Kidney capillary endothelial cell (primary cell): ENCODE results near the gene ST14.
"Not testable (repeated sequence)": the region's sequence is repeated elsewhere in the genome, so short reads cannot be mapped to it uniquely, and the experiment has no call there.

Experiments used
- DNase-seq: peaks from one replicate; pipeline ENCODE4 v3.0.0-alpha.2; 2018; ENCODE audit warnings: low spot score

ST14 gene

DNA sequence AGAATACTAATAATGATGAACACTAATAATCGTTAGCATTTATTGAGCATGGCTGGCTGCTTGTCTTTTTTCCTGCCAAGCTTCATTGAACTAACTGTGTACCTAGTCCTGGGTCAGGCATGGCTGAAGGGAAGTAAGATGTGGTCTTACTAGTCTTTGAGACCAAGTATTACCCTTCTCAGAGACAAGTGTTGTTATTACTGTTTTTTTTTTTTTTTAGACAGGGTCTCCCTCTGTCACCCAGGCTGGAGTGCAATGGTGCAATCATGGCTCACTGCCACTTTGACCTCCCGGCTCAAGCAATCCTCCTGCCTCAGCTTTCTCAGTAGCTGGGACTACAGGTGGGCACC lies 4.6 kb downstream of the ST14 start:
- DNase-seq = no peak

DNA sequence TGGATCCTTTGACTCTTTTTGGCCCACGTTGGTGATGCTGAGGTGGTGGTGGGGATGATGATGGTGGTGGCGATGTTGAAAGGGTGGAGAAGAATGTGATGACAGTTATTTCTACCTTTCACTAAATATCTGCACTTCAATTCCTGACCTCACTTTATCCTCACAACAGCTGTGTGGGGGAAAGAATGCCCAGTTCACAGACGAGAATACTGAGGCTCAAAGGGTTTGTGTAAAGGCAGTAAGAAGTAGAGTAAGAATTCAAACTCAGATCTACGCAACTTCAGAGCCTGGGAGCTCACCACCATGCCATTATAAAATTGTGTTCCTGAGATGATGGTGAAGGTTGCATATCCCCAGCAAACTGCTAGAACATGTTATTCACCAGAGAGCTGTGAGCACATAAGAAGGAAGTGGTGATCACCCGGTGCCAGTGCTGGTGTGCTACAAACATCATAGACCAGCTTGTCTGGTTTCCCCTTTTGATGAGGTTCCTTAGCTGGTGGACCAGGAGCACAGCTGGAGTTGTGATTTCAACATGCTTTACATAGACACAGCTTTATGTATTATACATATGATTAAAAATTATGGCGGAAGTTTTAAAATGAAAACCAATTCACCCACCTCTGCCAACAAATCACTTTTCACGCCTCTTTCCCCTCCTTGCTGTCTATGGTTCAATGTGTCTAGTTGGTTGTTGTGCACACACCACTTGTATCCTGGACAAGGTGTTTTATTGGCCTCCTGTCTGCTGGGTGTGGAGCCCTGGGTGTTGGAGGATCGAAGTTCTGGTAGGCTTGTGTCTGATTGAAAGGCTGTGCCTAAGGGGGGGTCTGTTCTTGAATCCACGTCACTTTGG lies 6.2 kb downstream of the ST14 start:
- DNase-seq = no peak

DNA sequence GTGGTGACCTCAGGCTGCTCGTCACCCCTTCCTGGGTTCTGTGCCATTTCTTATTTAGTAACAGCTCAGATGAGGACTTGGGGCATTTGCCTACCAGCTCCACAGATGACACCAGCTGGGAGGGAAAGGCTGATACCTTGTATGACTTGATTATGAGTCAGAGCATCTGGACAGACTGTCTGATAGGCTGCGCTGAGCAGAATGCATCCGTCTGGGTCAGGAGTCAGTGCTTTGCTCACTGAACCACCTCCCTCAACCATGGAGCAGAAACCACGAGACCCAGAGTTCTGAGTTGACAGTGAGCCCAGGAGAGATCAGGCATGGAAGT lies 6.8 kb downstream of the ST14 start:
- peak; percentile 93 for DNase-seq

DNA sequence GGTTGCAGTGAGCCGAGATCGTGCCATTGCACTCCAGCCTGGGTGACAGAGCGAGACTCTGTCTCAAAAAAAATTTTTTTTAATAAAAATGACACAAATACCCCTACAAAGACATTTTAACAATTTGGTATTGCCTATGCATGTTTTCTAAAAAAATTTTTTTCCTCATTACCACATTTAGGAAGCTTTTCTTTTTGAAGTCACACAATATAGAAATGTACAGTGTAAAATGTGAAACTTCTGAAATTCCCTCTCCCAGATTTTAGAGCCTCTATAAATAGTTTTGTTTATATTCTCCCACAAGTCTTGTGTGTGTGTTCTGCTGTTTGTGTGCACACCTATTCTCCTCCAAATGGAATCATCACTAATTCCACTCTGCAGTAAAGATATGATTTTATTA lies 7.6 kb downstream of the ST14 start:
- DNase-seq = no peak

DNA sequence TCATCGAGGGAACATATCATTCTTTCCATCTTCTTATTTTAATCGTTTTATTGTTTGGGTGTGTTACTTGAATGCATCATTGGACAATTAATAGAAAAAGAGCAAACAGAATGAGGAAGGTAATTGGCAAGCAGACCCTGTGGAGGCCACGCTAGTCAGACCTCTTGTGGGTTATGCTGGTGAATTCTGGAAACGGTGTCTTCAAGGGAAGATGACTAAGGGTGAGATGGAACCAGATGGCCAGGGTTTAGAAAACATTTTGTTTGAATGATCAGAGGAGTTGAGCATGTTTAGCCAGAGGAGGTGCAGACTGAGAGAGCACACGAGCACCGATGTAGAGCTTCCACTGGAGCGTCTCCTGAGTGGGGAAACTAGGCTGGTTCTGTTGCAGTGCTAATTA lies 8.5 kb downstream of the ST14 start:
- DNase-seq = no peak

DNA sequence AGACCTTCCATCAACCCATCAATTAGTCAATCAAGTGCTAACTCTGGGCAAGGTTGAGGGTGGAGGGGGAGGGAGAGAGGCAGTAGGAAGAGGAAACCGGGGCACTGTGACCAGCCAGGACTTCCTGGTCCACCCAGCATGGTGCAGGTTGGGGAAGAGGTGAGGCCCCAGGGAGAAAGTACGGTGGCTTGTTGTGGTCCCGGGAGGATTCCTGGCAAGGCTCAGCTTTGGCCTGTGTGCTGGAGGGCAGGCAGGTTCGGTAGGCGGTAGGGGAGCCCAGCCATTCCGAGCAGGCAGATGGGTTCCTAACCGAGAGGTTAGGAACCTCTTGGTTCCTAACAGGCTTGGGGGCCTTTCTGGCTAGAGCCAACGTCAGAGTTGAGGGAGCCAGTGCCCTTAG lies 10.8 kb downstream of the ST14 start:
- DNase-seq = no peak

DNA sequence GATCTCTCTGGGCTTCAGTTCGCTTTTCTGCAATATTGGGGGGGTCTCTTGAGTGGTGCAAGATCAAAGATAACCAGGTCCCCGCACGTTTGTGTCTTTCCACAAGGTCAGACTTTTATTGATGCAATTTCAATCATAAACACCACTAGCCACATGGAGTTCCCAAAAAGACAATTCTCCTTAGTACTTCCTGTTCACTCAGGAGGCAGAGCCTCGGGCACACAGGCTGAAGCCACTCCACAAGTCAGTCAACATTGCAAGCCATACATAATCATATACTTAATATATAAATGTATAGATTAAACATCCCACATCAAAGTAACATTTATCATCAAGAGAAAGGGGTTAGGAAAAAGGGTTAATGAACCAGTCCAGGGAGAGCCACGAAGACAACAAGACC lies 12.0 kb downstream of the ST14 start:
- DNase-seq = no peak

DNA sequence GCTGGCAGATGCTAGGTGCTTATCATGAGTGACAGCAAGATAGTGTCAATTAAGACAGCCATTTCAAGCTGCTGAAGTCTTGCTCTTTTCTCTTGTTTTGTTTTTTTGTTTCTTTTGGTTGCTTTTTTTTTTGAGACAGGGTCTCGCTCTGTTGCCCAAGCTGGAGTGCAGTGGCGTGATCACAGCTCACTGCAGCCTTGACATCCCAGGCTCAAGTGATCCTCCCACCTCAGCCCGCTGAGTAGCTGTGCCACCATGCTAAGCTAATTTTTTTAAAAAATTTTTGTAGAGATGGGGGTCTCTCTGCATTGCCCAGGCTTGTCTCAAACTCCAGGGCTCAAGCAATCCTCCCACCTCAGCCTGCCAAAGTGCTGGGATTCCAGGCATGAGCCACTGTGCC lies 12.4 kb downstream of the ST14 start:
- not testable (repeated sequence) for DNase-seq

DNA sequence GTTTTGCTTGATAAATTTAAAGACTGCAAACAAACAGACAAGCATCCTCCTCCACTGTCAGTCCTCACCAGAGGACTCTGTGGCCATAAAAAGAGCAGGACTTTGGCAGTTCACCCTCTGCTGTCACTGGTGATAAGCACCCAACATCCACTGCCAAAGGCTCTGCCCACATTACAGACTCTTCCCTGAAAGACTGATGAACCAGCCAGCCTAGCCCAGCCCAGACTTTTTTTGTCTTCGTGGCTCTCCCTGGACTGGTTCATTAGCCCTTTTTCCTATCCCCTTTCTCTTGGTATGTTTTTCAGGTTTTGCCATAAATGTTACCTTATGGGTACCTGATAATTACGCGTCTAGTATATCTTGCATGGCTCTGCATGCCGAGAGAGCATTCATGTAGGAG lies 15.1 kb downstream of the ST14 start:
- DNase-seq = no peak

DNA sequence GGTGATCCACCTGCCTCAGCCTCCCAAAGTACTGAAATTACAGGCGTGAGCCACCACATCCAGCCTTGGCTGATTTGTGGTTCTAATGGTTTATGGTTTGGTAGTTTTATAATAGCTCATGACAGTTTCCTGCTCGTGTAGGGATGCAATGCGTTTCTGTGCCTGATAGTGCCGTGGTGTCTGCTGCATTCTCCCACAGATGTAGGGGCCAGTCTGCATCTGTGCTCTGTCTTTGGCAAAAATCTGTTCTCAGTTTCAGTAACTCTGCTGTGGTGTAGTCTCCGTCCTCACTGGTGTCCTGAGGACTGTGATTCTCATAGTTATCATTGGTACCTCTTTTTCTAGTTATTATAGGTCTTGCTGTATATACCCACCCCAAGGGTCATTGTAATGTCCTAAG lies 16.3 kb downstream of the ST14 start:
- DNase-seq = no peak

DNA sequence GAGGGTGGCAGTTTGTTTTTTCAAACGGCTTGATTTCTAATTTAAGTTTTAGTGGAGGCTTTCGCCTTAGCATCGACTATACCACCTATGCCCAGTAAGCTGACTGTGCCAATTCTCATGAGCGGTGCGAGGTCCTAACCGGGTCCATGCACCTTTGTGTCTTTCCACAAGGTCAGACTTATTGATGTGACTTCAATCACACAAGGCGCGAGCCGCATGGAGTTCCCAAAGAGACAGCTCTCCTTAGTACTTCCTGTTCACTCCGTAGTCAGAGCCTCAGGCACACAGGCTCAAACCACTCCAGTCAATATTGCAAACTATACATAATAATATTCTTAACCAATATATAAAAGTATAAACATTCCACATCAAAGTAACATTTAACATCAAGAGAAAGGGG lies 18.2 kb downstream of the ST14 start:
- no peak for DNase-seq

DNA sequence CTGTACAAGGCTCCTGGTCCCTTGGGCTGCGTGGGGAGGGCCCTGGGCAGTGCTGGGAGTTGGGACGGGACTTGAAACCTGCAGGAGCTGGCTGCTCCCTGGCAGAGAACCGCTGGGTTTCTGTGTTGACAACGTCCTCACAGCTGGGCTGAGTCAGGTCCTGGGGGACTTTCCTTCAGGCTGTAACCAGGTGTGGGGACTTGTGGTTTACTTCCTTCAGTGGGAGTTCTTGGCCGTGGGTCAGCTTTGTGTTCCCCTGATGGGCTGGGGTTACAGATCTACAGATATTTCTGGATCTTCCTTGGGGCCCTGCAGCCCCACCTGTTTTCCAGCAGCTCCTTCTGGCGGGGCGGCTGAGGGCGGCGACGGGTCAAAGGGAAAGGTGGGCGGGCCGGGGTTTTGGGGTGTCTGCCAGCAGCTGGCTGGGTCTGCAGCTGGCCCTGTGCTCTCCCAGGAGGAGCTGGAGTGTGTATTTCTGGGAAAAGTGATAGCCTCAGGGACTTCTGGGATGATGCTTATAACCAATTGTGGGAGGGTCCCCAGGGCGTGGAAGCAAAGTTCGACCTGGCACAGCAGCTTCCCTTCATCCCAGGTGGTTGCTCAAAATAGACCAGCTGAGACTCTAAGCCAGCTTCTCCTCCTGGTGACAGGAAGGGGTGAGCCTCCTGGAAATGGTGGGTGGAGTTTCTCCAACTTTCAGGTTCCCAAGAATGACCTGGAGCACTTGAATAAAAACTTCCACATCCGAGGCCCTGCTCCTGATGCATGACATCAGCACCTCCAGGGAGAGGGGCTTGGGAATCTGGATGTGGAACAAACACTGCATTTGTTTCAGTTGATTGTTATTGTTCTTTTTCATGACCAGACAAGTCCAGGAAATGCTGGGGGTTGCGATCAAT lies 19.1 kb downstream of the ST14 start:
- DNase-seq = no peak

DNA sequence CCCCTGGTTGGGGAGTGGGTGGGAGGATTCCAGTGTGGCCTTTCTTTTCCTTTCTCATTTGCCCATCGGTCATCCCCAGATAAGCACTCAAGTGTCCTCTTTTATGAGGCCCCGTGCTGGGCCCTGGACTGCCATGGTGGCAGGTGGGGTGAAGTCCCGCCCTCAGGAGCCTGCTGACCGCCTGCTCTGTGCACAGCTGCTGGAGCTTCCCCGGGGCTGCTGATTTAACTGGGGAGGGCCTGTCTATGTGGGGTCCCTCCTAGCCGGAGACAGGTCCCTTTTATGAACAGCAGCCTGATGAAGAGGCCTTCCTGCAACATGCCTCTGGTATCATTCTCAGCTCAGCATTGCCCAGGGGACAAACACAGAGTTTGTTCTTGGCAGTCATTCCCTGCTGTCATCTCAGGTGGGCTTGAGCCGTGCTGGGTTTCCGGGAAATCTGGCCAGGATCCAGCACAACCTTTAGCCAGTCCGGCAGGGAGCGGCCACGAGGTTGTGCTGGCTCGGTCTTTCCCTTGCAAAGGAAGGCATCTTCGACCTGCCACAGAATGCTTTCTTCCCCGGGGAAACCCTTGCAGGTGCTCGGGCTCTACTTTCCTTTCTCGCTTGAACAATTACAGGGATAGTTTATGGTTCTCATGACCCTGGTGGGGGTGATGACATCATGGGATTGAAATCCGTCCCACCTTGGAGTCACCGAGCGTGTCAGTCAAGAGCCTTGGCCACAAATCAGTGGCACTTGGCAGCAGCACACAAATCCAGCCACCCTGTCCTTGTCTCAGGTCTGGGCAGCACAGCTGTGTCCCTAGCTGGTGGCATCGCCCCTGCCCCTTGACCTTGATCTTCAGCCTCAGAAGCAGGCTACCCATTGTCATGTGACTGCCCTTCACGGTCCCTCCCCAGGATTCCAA lies 20.1 kb downstream of the ST14 start:
- no peak for DNase-seq

DNA sequence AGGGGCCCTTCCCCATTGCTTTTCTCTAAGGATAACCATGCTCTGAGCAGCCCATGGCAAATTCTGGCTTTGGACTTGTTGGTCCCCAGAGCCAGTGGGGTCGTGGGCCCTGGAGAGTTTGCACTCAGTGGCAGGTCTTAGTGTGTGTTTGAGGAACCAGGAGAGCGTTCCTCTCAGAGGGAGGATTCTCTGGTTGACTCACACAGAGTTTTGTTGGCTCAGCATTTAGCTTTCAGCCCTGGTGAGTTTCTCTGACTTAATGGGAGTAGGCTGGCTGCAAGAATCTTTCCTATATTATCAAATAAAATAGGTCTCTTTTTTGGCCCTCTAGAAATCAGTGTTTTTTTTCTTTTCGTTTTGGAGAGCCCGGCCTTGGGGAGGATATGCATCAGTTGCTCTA lies 20.9 kb downstream of the ST14 start:
- DNase-seq = no peak

DNA sequence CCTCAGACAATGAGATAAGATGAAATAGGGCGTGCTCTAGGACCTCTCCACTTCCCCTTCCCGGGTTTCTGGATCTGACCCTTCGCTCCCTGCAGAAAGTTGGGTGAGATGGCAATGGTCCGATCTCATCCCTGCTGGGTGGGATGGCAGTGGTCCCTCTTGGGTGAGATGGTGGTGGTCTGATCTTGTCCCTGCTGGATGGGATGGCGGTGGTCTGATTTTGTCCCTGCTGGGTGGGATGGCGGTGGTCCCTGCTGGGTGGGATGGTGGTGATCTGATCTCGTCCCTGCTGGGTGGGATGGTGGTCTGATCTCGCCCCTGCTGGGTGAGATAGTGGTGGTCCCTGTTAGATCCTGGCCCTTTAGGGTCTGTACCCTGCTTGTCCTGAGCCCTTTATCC lies 21.3 kb downstream of the ST14 start:
- DNase-seq = no peak

DNA sequence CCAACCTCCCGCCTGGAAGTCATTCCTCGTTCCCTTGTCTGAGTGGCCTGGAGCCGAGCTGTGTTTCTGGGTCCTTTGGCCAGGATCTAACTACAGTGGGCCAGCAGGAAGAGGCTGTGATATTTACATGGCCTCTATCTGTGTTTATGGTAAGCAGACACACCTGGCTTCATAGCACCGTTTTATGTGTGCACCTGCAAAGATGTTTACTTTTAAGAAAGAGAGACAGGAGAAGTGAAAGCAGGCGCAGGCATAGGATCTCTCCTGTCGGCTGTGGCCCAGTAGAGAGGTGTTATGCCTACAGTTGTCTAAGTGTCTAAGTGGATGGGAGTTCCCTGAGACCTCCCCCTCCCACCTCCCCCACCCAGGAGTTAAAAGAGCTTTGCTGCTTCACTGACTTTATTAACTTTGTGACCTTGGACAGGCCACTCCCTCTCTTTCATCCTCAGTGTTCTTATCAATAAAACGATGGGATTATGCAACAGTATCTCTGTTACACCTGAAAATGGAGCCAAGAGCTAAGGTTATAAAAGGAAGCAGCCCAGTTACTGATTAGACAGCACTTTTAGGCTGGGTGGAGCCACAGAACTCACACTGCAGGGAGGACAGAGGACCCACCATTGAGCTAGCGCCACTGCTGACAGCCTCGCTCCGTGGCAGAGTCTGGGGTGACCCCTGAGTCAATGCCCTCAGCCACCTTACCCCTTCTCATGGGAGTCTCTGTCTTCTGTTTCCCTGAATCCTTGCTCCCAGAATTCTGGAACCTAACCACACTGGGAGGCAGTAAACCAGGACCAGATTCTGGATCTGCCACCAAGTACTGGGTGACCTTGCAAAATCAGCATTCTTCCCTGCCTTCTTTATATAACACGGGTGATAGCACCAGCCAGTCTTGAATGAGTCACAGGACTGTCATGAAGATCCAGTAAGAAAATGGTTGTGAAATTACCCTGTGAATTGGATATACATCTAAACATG lies 22.0 kb downstream of the ST14 start:
- DNase-seq = no peak

DNA sequence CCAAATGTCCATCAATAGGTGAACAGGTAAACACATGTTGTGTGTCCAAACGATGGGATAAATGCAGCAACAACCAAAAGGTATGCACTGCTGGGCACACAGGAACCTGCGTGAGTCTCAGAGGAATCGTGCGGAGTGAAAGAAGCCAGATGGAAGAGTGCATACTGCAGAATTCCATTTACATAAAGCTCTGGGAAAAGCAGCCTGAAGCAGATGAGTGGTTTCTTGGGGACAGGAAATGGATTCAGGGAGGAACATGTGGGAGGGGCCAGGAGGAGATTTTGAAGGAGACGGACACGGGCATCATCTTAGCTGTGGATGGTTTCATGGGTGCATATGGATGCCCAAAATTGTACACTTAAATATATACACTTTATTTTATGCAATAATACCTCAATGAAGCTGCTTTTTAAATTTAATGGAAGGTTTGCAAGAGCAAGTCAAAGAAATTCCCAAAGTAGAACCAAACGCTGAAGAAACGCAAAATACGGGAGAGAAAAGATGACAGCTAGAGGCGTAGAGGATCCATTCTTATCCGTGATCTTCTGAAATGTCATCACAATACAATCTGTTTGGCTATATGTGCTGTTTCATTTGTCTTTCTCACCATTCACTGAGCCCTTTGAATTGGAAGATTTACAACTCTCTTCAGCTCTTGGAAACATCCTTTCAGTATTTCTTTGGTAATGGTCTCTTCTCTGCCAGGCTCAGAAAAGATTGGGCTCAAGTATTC lies 24.5 kb downstream of the ST14 start:
- DNase-seq = no peak

DNA sequence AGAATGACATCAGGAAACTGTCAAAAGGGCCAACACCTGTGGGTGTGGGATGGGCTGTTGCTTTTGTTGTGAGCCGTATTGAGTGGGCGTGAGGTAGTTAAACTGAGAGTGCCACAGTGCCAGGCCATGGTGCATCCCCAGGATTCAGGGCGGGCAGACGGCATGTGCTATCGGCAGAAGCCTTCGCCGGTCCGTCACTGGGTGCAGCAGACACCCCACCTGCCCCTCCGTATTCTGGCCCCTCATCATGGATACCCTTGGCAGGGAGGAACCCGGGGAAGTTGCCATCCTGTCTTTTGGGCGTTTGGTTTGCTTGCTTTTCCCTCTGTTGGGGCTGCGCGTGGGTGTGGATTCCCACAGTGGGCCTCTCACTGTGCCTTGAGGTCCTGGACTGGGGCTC lies 27.5 kb downstream of the ST14 start:
- no peak for DNase-seq

DNA sequence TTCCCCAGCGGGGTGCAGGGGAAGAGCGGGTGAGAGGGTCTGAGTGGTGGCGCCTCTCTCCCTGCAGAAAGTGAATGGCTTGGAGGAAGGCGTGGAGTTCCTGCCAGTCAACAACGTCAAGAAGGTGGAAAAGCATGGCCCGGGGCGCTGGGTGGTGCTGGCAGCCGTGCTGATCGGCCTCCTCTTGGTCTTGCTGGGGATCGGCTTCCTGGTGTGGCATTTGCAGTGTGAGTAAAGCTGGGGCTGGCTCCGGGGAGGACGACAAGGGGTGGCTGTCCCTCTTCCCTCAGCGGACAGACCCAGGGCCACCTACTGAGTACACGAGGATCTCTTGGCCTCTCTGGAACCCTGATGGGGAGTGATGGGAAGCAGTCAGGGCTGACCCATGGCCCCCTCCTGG lies 28.5 kb downstream of the ST14 start:
- DNase-seq = no peak

DNA sequence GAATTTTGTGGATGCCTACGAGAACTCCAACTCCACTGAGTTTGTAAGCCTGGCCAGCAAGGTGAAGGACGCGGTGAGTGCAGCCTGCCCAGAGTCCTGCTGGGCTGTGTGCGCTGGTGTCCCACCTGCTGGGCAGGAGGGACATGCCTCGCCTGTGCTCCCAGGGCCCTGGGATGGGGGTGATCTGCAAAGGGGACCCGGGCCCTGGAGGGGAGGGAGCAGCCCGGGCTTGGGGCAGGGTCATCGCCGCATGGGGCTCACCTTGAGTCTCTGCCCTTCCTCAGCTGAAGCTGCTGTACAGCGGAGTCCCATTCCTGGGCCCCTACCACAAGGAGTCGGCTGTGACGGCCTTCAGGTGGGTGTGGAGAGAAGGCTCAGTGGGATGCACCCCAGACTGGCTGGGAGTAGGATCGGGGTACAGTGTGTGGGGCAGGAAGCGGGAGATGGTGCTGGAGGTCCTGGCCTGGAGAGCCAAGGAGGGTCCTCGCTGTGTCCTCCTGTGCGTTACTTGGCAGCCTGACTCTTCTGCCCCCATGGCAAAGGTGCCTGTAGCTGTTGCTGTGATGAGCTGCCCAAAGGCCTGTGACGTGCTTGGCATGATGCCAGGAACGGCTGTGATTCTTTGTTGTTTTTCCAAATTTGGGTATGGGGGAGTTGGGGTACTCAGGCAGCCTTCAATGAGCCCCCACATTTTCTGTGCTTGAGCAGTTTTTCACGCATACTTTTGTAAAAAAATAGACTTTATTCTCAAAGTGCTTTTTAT lies 29.2 kb downstream of the ST14 start:
- DNase-seq = no peak
